Measurements from ENCODE around the gene C15orf39. TPM values are rescaled to one million over a fixed set of nuclear protein-coding genes. Genes with fewer than 3 reads are reported as not detected.
"Not testable (repeated sequence)": the region's sequence is repeated elsewhere in the genome, so short reads cannot be mapped to it uniquely, and the experiment has no call there.

The C15orf39 gene
- total RNA-seq, 1 donor from 2014 or later: 44.5 TPM

DNA sequence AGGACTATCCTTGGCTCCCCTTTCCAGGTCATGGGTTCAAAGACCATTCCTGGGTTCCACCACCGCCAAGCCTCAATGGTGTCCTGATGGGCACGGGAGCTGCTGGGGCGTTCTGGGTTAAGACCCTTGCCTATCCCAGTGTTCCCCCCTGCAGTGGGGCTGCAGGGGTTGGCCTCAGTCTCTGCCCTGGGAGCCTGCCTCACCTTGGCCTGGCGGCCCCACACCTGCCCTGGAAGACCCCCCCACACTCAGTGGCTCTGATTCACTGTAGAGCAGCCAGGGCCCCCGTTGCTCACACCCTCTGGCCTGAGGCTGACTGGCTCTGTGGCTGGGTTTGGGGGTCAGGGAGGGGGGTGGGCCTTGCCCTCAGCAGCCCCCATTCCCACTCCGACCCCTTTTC is 22.0 kb downstream of the C15orf39 start:
- Mint-ChIP-seq H3K27ac (no peak overlapping the region), H3K36me3 (no peaks in the 10 kb centered on the region), H3K9me3 (no peaks in the 10 kb centered on the region), H3K4me3 (no peak overlapping the region), H3K27me3 (peaks cover 4% of the 10 kb centered on the region), H3K4me1 (ENCODE audit: unreplicated experiment) (no peaks in the 10 kb centered on the region)
- TF ChIP-seq, protein P1, sequence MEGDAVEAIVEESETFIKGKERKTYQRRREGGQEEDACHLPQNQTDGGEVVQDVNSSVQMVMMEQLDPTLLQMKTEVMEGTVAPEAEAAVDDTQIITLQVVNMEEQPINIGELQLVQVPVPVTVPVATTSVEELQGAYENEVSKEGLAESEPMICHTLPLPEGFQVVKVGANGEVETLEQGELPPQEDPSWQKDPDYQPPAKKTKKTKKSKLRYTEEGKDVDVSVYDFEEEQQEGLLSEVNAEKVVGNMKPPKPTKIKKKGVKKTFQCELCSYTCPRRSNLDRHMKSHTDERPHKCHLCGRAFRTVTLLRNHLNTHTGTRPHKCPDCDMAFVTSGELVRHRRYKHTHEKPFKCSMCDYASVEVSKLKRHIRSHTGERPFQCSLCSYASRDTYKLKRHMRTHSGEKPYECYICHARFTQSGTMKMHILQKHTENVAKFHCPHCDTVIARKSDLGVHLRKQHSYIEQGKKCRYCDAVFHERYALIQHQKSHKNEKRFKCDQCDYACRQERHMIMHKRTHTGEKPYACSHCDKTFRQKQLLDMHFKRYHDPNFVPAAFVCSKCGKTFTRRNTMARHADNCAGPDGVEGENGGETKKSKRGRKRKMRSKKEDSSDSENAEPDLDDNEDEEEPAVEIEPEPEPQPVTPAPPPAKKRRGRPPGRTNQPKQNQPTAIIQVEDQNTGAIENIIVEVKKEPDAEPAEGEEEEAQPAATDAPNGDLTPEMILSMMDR (conservative IDR thresholded peaks at IDR 0.05): no peak
- DNase-seq (ENCODE audit: extremely low spot score, unreplicated experiment): no peak

DNA sequence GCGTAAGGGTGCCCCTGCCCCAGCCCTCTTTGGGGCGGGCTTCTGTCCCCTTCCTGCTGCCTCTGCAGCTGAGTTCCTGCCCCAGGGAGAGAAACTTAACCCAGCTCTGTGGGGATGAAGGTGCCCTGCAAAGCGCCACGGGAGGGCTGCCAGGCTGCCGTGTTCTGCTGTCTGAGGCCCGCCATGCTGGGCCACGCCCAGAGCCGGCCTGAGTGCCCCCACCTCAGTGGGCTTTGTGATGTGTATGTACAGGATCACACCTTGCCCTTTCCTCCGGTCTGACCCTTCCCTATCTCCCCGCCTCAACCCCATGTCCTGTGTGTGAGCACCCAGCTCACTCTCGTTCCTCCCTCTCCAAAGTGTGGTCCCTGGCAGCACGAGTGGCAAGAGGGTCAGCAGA is 22.6 kb downstream of the C15orf39 start:
- no peaks in the 10 kb centered on the region for H3K9me3 Mint-ChIP-seq
- TF ChIP-seq, protein P1 (conservative IDR thresholded peaks at IDR 0.05): no peak
- no peaks in the 10 kb centered on the region for H3K4me1 Mint-ChIP-seq (ENCODE audit: unreplicated experiment)
- no peaks in the 10 kb centered on the region for H3K36me3 Mint-ChIP-seq
- H3K4me3 Mint-ChIP-seq: no peak overlapping the region
- H3K27me3 Mint-ChIP-seq: peaks cover 4% of the 10 kb centered on the region
- H3K27ac Mint-ChIP-seq: no peak overlapping the region
- DNase-seq (ENCODE audit: extremely low spot score, unreplicated experiment): no peak

DNA sequence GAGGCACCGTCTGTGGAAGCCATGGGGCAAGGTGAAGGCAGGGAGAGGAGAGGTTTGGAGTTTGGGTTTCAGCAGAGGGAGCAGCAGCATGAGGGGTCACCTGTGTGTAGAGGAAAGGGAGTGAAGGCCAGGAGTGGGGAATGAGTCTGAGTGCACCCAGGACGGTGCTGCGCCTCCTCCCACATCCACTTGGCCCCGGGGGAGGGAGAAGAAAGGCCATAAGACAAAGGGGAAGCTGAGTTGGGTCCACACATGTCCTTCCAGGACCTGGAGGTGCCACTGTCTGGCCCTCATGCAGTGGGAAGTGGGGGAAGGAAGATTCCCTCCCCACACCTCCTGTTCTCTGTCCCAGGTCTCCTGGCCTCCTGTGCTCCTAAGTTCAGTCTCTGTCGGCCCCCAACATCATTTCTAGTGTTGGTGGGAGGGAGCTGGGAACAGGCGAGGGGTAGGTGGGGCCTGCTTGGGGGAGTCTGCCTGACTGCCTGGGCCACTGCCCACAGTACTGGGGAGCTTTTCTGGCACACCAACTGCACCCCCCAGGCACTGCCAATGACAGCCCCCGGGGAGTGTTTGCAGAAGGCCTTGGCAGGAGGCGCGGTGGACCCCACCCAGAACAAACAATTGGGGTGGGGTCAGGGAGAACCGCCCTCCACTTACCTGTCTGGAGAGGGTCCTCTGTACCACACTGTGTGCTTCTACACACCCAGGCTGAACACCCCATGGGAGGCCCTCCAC is 23.6 kb downstream of the C15orf39 start:
- not testable (repeated sequence) for DNase-seq (ENCODE audit: extremely low spot score, unreplicated experiment); H3K27ac Mint-ChIP-seq; H3K4me1 Mint-ChIP-seq (ENCODE audit: unreplicated experiment); H3K36me3 Mint-ChIP-seq; H3K27me3 Mint-ChIP-seq; H3K9me3 Mint-ChIP-seq; H3K4me3 Mint-ChIP-seq

DNA sequence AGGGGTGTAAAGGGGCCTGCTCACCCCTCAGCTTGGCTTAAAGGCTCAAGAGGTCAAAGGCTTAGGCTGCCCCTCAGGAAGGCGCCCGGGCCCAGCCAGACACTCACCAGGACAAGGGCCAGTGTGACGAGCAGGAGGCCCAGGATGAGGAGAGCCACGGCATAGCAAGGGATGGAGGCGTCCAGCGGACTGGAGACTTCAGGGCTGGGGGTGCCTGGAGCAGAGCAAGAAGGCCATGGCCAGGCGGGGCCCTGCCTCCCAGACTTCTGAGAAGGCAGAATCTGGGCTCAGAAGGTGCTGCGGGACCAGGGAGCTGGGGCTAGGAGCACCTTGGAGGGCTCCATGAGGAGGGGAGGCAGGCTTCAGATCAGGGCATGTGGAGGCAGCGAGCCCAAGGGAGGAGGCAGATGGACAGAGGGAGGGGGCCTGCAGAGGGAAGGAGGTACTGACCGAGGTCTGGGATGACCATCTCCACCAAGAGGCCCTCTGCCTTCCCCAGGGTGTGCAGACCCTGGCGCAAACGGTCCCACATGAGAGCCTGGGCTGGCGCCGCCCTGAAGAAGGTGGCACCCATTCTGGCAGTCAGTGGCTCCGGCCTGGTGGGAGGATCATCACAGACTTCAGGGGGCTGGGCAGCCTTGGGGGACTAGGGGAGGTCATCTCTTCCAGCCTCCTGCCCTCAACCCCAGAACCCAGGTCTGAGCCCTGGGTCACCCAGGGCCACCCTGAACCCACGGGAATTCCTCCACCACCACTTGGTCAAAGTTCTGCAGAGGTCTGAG is 24.5 kb downstream of the C15orf39 start:
- Mint-ChIP-seq H3K36me3 (no peaks in the 10 kb centered on the region), H3K9me3 (no peaks in the 10 kb centered on the region), H3K27ac (no peak overlapping the region), H3K27me3 (peaks cover 4% of the 10 kb centered on the region), H3K4me3 (no peak overlapping the region), H3K4me1 (ENCODE audit: unreplicated experiment) (no peaks in the 10 kb centered on the region)
- no peak for DNase-seq (ENCODE audit: extremely low spot score, unreplicated experiment)
- TF ChIP-seq, protein P1 (conservative IDR thresholded peaks at IDR 0.05): no peak

DNA sequence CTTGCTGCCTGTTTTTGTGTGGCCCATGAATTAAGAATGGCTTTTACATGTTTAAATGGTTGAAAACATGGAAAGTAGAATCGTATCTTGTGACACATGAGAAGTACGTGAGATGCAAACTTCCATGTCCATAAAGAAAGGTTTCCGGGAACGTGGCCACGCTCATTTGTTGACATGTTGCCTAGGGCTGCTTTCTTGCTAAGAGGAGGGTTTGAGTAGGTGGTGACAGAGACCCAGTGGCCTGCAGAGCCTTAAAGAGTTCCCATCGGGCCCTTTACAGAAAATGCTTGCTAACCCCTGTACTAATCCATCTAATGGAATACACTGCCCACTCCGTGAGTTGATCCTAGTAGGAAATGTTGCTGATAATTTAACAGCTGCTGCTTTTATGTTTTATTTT is 25.4 kb downstream of the C15orf39 start:
- H3K9me3 Mint-ChIP-seq; DNase-seq (ENCODE audit: extremely low spot score, unreplicated experiment); H3K36me3 Mint-ChIP-seq; H3K27ac Mint-ChIP-seq; H3K4me1 Mint-ChIP-seq (ENCODE audit: unreplicated experiment); H3K27me3 Mint-ChIP-seq; H3K4me3 Mint-ChIP-seq: not testable (repeated sequence)

DNA sequence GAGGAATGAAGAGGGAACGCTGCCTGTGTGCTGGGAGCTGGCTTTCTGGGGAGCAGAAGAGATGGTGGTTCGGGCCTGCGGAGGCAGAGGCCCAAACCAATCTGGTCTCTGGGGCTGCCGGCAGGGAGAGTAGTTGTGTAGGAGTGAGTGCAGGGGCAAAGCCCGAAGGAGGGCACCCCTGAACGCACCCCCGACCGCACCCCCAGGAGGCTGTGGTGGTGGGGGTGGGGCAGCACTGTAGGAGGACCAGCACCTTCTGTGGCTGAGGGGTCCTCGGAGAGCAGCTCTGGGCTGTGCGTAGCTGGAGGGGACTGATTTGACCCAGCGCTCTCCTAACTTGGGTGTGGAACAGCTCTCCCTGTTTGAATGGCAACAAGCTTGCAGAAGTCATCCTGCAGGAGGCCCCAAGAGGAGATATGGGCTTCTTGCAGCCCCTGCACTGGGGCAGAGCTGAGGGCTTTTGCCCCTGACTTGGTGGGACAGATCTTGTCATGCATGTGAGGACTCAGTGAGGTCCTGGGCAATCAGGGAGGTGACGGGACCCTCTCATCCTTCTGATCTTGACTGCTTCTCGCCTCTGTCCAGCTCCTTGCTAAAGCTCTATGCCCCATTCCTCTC is 26.1 kb downstream of the C15orf39 start:
- peaks cover 11% of the 10 kb centered on the region for H3K27me3 Mint-ChIP-seq
- no peak for DNase-seq (ENCODE audit: extremely low spot score, unreplicated experiment)
- no peaks in the 10 kb centered on the region for H3K4me1 Mint-ChIP-seq (ENCODE audit: unreplicated experiment)
- no peak overlapping the region for H3K27ac Mint-ChIP-seq
- TF ChIP-seq, protein P1 (conservative IDR thresholded peaks at IDR 0.05): no peak
- no peaks in the 10 kb centered on the region for H3K36me3 Mint-ChIP-seq
- no peaks in the 10 kb centered on the region for H3K9me3 Mint-ChIP-seq
- no peak overlapping the region for H3K4me3 Mint-ChIP-seq

All from type B pancreatic cell (in vitro differentiated cells).